Liver (tissue), 9 donors: ENCODE results near the gene NUDT16L1. TPM values are rescaled to one million over a fixed set of nuclear protein-coding genes. Genes with fewer than 3 reads are reported as not detected.

Experiments
- DNase-seq: peaks from one replicate; pipeline ENCODE4 v3.0.0-alpha.2; 2017; ENCODE audit warnings: low spot score
- H3K27ac ChIP-seq, 2 donors: one replicate each; pipeline ENCODE4 v1.7.0; 2013; ENCODE audit warnings: inconsistent platforms in 2 of 2, low read length in 2 of 2, control low read depth in 1 of 2, low read depth in 1 of 2, mild to moderate bottlenecking in 1 of 2
- H3K27me3 ChIP-seq, 4 donors: one replicate each; pipeline versions ENCODE4 v1.6.1 to v1.7.0; 2013; ENCODE audit warnings: low read length in 3 of 4, inconsistent platforms in 1 of 4, mild to moderate bottlenecking in 1 of 4, moderate library complexity in 1 of 4; ENCODE audit not compliant: control insufficient read depth in 4 of 4, insufficient read depth in 4 of 4
- H3K36me3 ChIP-seq, 4 donors: one replicate each; pipeline versions ENCODE4 v1.6.1 to v1.7.0; 2013; ENCODE audit warnings: low read length in 3 of 4, mild to moderate bottlenecking in 3 of 4, low read depth in 1 of 4, moderate library complexity in 1 of 4; ENCODE audit not compliant: control insufficient read depth in 4 of 4, insufficient read depth in 3 of 4
- H3K4me1 ChIP-seq, 4 donors: one replicate each; pipeline versions ENCODE4 v1.6.1 to v1.7.0; 2013; ENCODE audit warnings: low read length in 3 of 4, mild to moderate bottlenecking in 3 of 4, moderate library complexity in 1 of 4; ENCODE audit not compliant: control insufficient read depth in 4 of 4, insufficient read depth in 4 of 4
- H3K4me3 ChIP-seq, 3 donors: one replicate each; pipeline versions ENCODE4 v1.6.1 to v1.7.0; 2013; ENCODE audit warnings: low read length in 3 of 3, control low read depth in 1 of 3, low read depth in 1 of 3, mild to moderate bottlenecking in 1 of 3
- H3K9ac ChIP-seq, 2 donors: one replicate each; pipeline ENCODE4 v1.7.0; 2013; ENCODE audit warnings: low read length in 2 of 2, mild to moderate bottlenecking in 2 of 2, moderate library complexity in 2 of 2, control low read depth in 1 of 2, low read depth in 1 of 2
- H3K9me3 ChIP-seq, 4 donors: one replicate each; pipeline versions ENCODE4 v1.6.1 to v1.7.0; 2013; ENCODE audit warnings: low read length in 3 of 4; ENCODE audit not compliant: control insufficient read depth in 4 of 4
- GABPA ChIP-seq, 2 donors: IDR thresholded peaks in 1 of 2; conservative IDR thresholded peaks in 1 of 2; 2 replicates each; pipeline ENCODE4 v1.6.1; 2016; ENCODE audit warnings: antibody characterized with exemption in 2 of 2, mild to moderate bottlenecking in 1 of 2, moderate library complexity in 1 of 2
- HNF4A ChIP-seq, 2 donors: conservative IDR thresholded peaks; 2 replicates each; pipeline ENCODE4 v1.6.1; 2016; ENCODE audit warnings: antibody characterized with exemption in 2 of 2, mild to moderate bottlenecking in 2 of 2
- HNF4G ChIP-seq: IDR thresholded peaks from 2 replicates; pipeline ENCODE4 v1.6.1; 2016; ENCODE audit warnings: antibody characterized with exemption
- JUND ChIP-seq, 2 donors: IDR thresholded peaks; 2 replicates each; pipeline ENCODE4 v1.6.1; 2016; ENCODE audit warnings: antibody characterized with exemption in 2 of 2
- NR2F2 ChIP-seq: IDR thresholded peaks from 2 replicates; pipeline ENCODE4 v1.6.1; 2016; ENCODE audit warnings: antibody characterized with exemption
- RAD21 ChIP-seq, 2 donors: IDR thresholded peaks; 2 replicates each; pipeline ENCODE4 v1.6.1; 2016; ENCODE audit warnings: antibody characterized with exemption in 2 of 2, mild to moderate bottlenecking in 2 of 2
- RXRA ChIP-seq, 2 donors: IDR thresholded peaks; 2 replicates each; pipeline ENCODE4 v1.6.1; 2017 to 2018; ENCODE audit warnings: antibody characterized with exemption in 2 of 2, mild to moderate bottlenecking in 1 of 2
- SP1 ChIP-seq: IDR thresholded peaks from 2 replicates; pipeline ENCODE4 v1.6.1; 2018; ENCODE audit warnings: antibody characterized with exemption, mild to moderate bottlenecking
- YY1 ChIP-seq: IDR thresholded peaks from 2 replicates; pipeline ENCODE4 v1.6.1; 2016; ENCODE audit warnings: antibody characterized with exemption, mild to moderate bottlenecking
- WGBS: extraction: QIAGEN DNeasy Blood & Tissue Kit; methylation state at CpG from one replicate; pipeline ENCODE4 v1.1.7; 2013; 5-methylcytosine and 5-hydroxymethylcytosine counted together
- polyA plus RNA-seq, 2 donors: library from polyadenylated mRNA; stranded (reverse) in 1 of 2; unstranded in 1 of 2; fragments of 200-250 nt in 1 of 2; fragments of >200 nt in 1 of 2; fragmentation: Nextera tagmentation in 1 of 2; extraction: Ambion mirVana in 1 of 2; gene quantifications; one replicate each; pipeline versions ENCODE4 v1.2.1 to v1.2.3, GENCODE V29; 2013 to 2015
- total RNA-seq, 2 donors: library from RNA; depleted of rRNA; stranded (reverse); fragments of >200 nt; gene quantifications; one replicate each; pipeline ENCODE4 v1.2.3, GENCODE V29; 2014
- TF ChIP-seq, protein P1 (sequence below): IDR thresholded peaks from 2 replicates; pipeline ENCODE4 v1.6.1; 2016; ENCODE audit warnings: antibody characterized with exemption
- TF ChIP-seq, protein P2 (sequence below): IDR thresholded peaks from 2 replicates; pipeline ENCODE4 v1.6.1; 2016; ENCODE audit warnings: antibody characterized with exemption, mild to moderate bottlenecking
- TF ChIP-seq, protein P3 (sequence below): IDR thresholded peaks from 2 replicates; pipeline ENCODE4 v1.6.1; 2016; ENCODE audit warnings: antibody characterized with exemption
- TF ChIP-seq, protein P4 (sequence below): IDR thresholded peaks from 2 replicates; pipeline ENCODE4 v1.6.1; 2016; ENCODE audit warnings: antibody characterized with exemption
- donor health status: healthy.
- donor health status: healthy.
- donor health status: healthy.
- donor health status: healthy.
- donor health status: healthy.

The NUDT16L1 gene
- total and polyA plus RNA-seq, 4 donors, result 22.4 to 43.4 (median 36.3) TPM

DNA sequence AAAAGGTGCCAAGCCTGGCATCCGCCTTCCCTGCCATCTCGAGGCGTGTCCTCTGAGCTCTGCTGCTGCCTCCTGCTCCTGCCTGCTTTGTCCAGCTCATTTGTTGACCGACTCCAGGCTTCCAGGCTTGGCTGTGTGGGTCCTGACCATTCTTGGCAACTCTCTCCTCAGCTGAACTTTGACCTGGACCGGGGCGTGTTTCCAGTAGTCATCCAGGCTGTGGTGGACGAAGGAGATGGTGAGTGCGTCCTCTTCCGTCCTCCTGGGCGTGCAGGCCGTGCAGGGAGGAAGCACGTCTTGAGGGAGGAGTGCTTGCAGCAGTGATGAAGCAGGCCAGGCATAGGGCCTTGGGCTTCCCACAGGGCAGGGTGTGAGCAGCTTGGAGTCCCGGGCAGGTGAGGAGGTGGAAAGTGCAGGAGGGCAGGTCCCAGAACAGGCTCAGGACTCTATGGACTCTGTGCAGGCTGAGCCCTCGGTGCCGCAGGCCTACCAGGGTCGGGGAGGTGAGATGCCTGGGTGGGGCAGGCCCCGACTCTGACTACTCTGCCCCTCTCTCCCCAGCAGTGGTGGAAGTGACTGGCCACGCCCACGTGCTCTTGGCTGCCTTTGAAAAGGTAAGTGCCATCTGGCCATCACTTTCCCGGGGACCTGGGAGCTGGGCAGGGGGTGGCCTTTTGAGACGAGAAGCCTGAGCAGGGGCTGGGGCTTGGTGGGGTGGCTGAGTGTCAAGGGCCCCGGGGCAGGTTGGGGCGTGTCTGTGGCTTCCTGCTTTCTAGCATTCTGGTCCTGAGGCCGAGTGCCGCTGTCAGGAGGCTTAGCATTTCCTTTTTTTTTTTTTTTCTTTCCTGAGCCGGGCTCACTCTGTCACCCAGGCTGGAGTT lies 28.6 kb upstream of the NUDT16L1 start:
- peaks cover 18 to 59% (median 40%) of the 10 kb centered on the region in 4 donors for H3K4me1 ChIP-seq
- H3K27ac ChIP-seq, result peak overlapping the region; percentile 95 to 96
- peak; percentile 26 to 36 for TF ChIP-seq RAD21 (IDR thresholded peaks at IDR 0.05)
- TF ChIP-seq, protein P1, sequence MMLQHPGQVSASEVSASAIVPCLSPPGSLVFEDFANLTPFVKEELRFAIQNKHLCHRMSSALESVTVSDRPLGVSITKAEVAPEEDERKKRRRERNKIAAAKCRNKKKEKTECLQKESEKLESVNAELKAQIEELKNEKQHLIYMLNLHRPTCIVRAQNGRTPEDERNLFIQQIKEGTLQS, result no peak
- TF ChIP-seq, protein P2, sequence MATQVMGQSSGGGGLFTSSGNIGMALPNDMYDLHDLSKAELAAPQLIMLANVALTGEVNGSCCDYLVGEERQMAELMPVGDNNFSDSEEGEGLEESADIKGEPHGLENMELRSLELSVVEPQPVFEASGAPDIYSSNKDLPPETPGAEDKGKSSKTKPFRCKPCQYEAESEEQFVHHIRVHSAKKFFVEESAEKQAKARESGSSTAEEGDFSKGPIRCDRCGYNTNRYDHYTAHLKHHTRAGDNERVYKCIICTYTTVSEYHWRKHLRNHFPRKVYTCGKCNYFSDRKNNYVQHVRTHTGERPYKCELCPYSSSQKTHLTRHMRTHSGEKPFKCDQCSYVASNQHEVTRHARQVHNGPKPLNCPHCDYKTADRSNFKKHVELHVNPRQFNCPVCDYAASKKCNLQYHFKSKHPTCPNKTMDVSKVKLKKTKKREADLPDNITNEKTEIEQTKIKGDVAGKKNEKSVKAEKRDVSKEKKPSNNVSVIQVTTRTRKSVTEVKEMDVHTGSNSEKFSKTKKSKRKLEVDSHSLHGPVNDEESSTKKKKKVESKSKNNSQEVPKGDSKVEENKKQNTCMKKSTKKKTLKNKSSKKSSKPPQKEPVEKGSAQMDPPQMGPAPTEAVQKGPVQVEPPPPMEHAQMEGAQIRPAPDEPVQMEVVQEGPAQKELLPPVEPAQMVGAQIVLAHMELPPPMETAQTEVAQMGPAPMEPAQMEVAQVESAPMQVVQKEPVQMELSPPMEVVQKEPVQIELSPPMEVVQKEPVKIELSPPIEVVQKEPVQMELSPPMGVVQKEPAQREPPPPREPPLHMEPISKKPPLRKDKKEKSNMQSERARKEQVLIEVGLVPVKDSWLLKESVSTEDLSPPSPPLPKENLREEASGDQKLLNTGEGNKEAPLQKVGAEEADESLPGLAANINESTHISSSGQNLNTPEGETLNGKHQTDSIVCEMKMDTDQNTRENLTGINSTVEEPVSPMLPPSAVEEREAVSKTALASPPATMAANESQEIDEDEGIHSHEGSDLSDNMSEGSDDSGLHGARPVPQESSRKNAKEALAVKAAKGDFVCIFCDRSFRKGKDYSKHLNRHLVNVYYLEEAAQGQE, result peak; percentile 5
- TF ChIP-seq NR2F2, result peak; percentile 52
- TF ChIP-seq, protein P3, sequence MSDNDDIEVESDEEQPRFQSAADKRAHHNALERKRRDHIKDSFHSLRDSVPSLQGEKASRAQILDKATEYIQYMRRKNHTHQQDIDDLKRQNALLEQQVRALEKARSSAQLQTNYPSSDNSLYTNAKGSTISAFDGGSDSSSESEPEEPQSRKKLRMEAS, result peak; percentile 14
- peak; percentile 77 for TF ChIP-seq YY1
- no peak for TF ChIP-seq RXRA (IDR thresholded peaks at IDR 0.05)
- no peak for TF ChIP-seq SP1
- TF ChIP-seq HNF4A (conservative IDR thresholded peaks at IDR 0.05), result peak; percentile 77 to 86
- peak; percentile 17 for TF ChIP-seq HNF4G
- no peak for TF ChIP-seq GABPA (IDR thresholded peaks at IDR 0.05 in 1 of 2, conservative IDR thresholded peaks at IDR 0.05 in 1 of 2)
- peak overlapping the region in 1 of 2 donors; percentile 33 for H3K9ac ChIP-seq
- H3K9me3 ChIP-seq, result no peaks in the 10 kb centered on the region
- WGBS, result 19% methylated on average over 26 of the region's 26 CpGs
- no peaks in the 10 kb centered on the region for H3K27me3 ChIP-seq
- peak; percentile 47 for DNase-seq
- H3K4me3 ChIP-seq, result peak overlapping the region in 2 of 3 donors; percentile 0 to 6
- peaks cover 2 to 19% (median 17%) of the 10 kb centered on the region in 4 donors for H3K36me3 ChIP-seq

DNA sequence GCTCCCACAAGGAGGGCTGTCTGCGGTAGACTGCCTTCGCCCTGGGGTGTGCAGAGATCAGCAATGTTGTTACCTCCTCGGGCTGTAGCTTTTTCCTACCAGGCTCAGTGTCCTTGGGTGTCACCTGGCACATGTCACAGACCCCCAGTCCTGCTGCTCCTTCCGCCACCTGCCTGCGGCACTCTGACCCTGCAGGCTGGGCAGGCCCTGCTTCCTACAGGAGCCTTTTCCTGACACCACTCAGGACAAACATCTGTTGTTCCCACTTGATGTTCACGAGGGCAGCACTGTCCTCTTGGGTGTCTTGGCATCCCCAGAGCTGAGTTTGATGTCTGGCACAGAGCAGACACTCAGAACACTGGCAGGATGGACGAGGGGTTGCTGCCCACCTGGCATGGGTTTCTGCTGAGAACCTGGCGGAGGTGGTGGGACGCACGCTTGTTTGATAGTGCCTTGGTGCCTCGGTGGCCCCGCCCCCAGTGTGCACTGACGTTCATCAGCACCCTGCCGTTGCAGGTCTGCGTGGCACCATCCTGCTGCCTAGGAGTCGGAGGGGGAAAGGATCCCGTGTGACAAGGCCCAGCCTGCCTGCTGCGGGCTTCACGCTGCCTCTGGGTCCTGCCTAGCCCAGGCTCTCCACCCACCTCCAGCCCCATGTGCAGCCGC lies 26.7 kb upstream of the NUDT16L1 start:
- no peaks in the 10 kb centered on the region for H3K27me3 ChIP-seq
- H3K4me3 ChIP-seq, result no peak overlapping the region
- DNase-seq, result no peak
- H3K27ac ChIP-seq, result peak overlapping the region; percentile 14 to 17
- TF ChIP-seq YY1 (no peak), RXRA (IDR thresholded peaks at IDR 0.05) (no peak), GABPA (IDR thresholded peaks at IDR 0.05 in 1 of 2, conservative IDR thresholded peaks at IDR 0.05 in 1 of 2) (no peak), JUND (IDR thresholded peaks at IDR 0.05) (no peak), NR2F2 (no peak), SP1 (no peak), HNF4G (no peak)
- TF ChIP-seq, protein P4, sequence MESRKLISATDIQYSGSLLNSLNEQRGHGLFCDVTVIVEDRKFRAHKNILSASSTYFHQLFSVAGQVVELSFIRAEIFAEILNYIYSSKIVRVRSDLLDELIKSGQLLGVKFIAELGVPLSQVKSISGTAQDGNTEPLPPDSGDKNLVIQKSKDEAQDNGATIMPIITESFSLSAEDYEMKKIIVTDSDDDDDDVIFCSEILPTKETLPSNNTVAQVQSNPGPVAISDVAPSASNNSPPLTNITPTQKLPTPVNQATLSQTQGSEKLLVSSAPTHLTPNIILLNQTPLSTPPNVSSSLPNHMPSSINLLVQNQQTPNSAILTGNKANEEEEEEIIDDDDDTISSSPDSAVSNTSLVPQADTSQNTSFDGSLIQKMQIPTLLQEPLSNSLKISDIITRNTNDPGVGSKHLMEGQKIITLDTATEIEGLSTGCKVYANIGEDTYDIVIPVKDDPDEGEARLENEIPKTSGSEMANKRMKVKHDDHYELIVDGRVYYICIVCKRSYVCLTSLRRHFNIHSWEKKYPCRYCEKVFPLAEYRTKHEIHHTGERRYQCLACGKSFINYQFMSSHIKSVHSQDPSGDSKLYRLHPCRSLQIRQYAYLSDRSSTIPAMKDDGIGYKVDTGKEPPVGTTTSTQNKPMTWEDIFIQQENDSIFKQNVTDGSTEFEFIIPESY, result no peak
- peaks cover 15 to 51% (median 36%) of the 10 kb centered on the region in 4 donors for H3K4me1 ChIP-seq
- peaks cover 2 to 29% (median 22%) of the 10 kb centered on the region in 4 donors for H3K36me3 ChIP-seq
- 85% methylated on average over 20 of the region's 20 CpGs for WGBS
- no peak overlapping the region for H3K9ac ChIP-seq
- no peaks in the 10 kb centered on the region for H3K9me3 ChIP-seq
